GM21737 (cell line): ENCODE data around the gene PDE11A.
"Not testable (repeated sequence)": the region's sequence is repeated elsewhere in the genome, so short reads cannot be mapped to it uniquely, and the experiment has no call there.

ENCODE experiments used
- ATAC-seq: cut with Tn5 transposase; IDR thresholded peaks from one replicate; pipeline ENCODE4 v1.9.1; 2021; ENCODE audit warnings: mild to moderate bottlenecking, moderate library complexity; ENCODE audit not compliant: unreplicated experiment

The PDE11A gene

GRCh38 chr2:178009813-178010212 is 62.8 kb downstream of the PDE11A start:
- ATAC-seq: no peak

- no peak for ATAC-seq
Measured at GRCh38 chr2:178008636-178009289, 63.8 kb downstream of the PDE11A start.

GRCh38 chr2:178006710-178007109 is 65.9 kb downstream of the PDE11A start:
- no peak for ATAC-seq

GRCh38 chr2:178005756-178006155 is 66.8 kb downstream of the PDE11A start:
- no peak for ATAC-seq

- ATAC-seq: no peak
Measured at GRCh38 chr2:178002038-178002437, 70.5 kb downstream of the PDE11A start.

GRCh38 chr2:177998996-177999395 is 73.6 kb downstream of the PDE11A start:
- no peak for ATAC-seq

GRCh38 chr2:177998006-177998405 is 74.6 kb downstream of the PDE11A start:
- ATAC-seq: no peak

GRCh38 chr2:177992992-177993391 is 79.6 kb downstream of the PDE11A start:
- ATAC-seq: no peak

- no peak for ATAC-seq
Measured at GRCh38 chr2:177989029-177989885, 83.3 kb downstream of the PDE11A start.

GRCh38 chr2:177984749-177985148 is 87.8 kb downstream of the PDE11A start:
- ATAC-seq: no peak

GRCh38 chr2:177983183-177983788 is 89.3 kb downstream of the PDE11A start:
- peak; percentile 80 for ATAC-seq

GRCh38 chr2:177972782-177973181 is 99.8 kb downstream of the PDE11A start:
- no peak for ATAC-seq

GRCh38 chr2:177972123-177972522 is 100.5 kb downstream of the PDE11A start:
- no peak for ATAC-seq

GRCh38 chr2:177970670-177971454 is 101.7 kb downstream of the PDE11A start:
- no peak for ATAC-seq

GRCh38 chr2:177964892-177965291 is 107.7 kb downstream of the PDE11A start:
- ATAC-seq: no peak

- ATAC-seq: no peak
Measured at GRCh38 chr2:177952151-177952550, 120.4 kb downstream of the PDE11A start.

GRCh38 chr2:177947598-177947997 is 125.0 kb downstream of the PDE11A start:
- ATAC-seq: not testable (repeated sequence)

- ATAC-seq: not testable (repeated sequence)
Measured at GRCh38 chr2:177944530-177944929, 128.0 kb downstream of the PDE11A start.

- no peak for ATAC-seq
Measured at GRCh38 chr2:177942731-177943130, 129.8 kb downstream of the PDE11A start.

GRCh38 chr2:177939211-177939610 is 133.4 kb downstream of the PDE11A start:
- no peak for ATAC-seq

GRCh38 chr2:177930916-177931315 is 141.7 kb downstream of the PDE11A start:
- no peak for ATAC-seq
